GM19193 (cell line): Measurements from ENCODE around the gene KMT5B.

ENCODE experiments used
- POLR2A ChIP-seq: IDR thresholded peaks from 4 replicates; pipeline ENCODE4 v1.6.1; 2011; ENCODE audit not compliant: insufficient read depth, insufficient read length; ENCODE audit errors: extremely low read depth

Gene KMT5B

GRCh38 chr11:68145120-68145866 is 67.8 kb downstream of the KMT5B start:
- no peak for TF ChIP-seq POLR2A

- TF ChIP-seq POLR2A, result no peak
Measured at GRCh38 chr11:68143310-68143689, 69.8 kb downstream of the KMT5B start.

GRCh38 chr11:68142441-68143309 is 70.4 kb downstream of the KMT5B start:
- no peak for TF ChIP-seq POLR2A

GRCh38 chr11:68142028-68142412 is 71.1 kb downstream of the KMT5B start:
- TF ChIP-seq POLR2A, result no peak

- TF ChIP-seq POLR2A, result no peak
Measured at GRCh38 chr11:68141246-68142027, 71.7 kb downstream of the KMT5B start.

GRCh38 chr11:68140496-68141245 is 72.4 kb downstream of the KMT5B start:
- no peak for TF ChIP-seq POLR2A

- no peak for TF ChIP-seq POLR2A
Measured at GRCh38 chr11:68138237-68138636, 74.9 kb downstream of the KMT5B start.

GRCh38 chr11:68137833-68138232 is 75.3 kb downstream of the KMT5B start:
- no peak for TF ChIP-seq POLR2A

GRCh38 chr11:68136866-68137265 is 76.2 kb downstream of the KMT5B start:
- no peak for TF ChIP-seq POLR2A

GRCh38 chr11:68135161-68135560 is 77.9 kb downstream of the KMT5B start:
- TF ChIP-seq POLR2A, result no peak

GRCh38 chr11:68133761-68134160 is 79.3 kb downstream of the KMT5B start:
- TF ChIP-seq POLR2A, result no peak

- no peak for TF ChIP-seq POLR2A
Measured at GRCh38 chr11:68130121-68130520, 83.0 kb downstream of the KMT5B start.

GRCh38 chr11:68128682-68129327 is 84.3 kb downstream of the KMT5B start:
- no peak for TF ChIP-seq POLR2A
